Amniotic stem cell (primary cell): Measurements from ENCODE around the gene HOXB1.

Experiments used
- DNase-seq: peaks from one replicate; lab custom pipeline; 2025; lab: John Stamatoyannopoulos, UW

HOXB1 gene

GRCh38 chr17:48530887-48531272 is at the start of gene HOXB1:
HOXB1 (minus strand) TSS chr17:48531011; CDS start chr17:48530904, 107 bp downstream.
- DNase-seq: no peak

- no peak for DNase-seq
Measured at GRCh38 chr17:48579760-48580554, 49.1 kb upstream of the HOXB1 start.

DNA sequence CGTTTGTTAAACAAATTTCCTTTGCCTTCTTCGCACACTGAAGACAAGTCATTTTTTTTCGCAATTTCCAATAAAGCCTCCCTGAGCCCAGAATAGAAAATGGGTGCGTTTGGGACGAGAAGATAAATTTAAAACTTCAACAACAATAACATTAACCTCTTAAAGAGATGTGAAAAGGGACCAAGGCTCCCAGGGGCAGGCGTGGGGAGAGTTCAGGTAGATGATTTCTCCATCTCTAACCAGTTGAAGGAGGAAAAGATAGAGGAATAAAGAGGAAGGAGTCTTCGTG is 48.6 kb upstream of the HOXB1 start:
- DNase-seq: no peak

- no peak for DNase-seq
Measured at GRCh38 chr17:48578616-48579470, 48.0 kb upstream of the HOXB1 start.

DNA sequence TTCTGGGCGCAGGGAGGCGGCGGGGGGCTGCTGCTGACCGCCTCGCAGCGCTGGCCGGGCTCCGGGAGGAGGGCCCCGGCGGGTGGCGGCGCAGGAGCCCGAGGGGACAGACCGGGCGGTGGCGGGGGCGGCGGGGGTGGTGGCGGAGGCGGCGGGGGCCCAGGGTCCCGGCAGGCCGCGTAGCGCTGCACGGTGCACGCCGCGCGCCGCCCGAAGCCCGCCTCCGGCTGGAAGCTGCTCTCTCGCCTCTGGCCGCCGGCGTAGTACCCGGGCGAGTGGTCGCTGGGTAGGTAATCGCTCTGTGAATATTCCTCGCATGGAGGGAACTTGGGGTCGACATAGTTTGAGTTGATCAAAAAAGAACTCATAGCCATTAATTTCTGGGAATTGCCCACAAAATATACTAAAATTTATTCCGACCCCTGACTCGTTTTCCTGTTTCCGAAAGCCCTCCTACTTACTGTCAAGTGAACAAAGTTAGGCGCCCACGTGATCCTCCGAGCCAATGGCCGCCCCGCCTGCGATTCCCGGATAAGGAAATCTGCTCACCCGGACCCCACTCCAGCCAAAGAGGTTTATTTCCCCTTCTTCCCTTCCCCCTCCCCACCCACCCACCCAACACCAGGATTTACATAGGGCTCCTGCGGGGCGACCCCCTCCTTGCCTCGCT is 47.3 kb upstream of the HOXB1 start, which contains the start of gene HOXB4:
HOXB4 (minus strand) TSS at position 405 of the 670 bp plus-strand sequence; CDS start at position 374, 31 bp downstream.
- no peak for DNase-seq

- DNase-seq: no peak
Measured at GRCh38 chr17:48577330-48577945, 46.6 kb upstream of the HOXB1 start.

GRCh38 chr17:48576479-48577309 is 45.9 kb upstream of the HOXB1 start:
- DNase-seq: no peak

GRCh38 chr17:48575673-48576478 is 45.1 kb upstream of the HOXB1 start:
- no peak for DNase-seq

GRCh38 chr17:48575066-48575582 is 44.3 kb upstream of the HOXB1 start:
- no peak for DNase-seq

GRCh38 chr17:48574505-48575065 is 43.8 kb upstream of the HOXB1 start:
- DNase-seq: no peak

- no peak for DNase-seq
Measured at GRCh38 chr17:48571826-48572417, 41.1 kb upstream of the HOXB1 start.

- no peak for DNase-seq
Measured at GRCh38 chr17:48571024-48571818, 40.4 kb upstream of the HOXB1 start.

- DNase-seq: no peak
Measured at GRCh38 chr17:48570325-48571023, 39.7 kb upstream of the HOXB1 start.

- DNase-seq: no peak
Measured at GRCh38 chr17:48569674-48570324, 39.0 kb upstream of the HOXB1 start.

GRCh38 chr17:48569240-48569582 is 38.4 kb upstream of the HOXB1 start:
- no peak for DNase-seq

GRCh38 chr17:48568499-48569239 is 37.9 kb upstream of the HOXB1 start:
- DNase-seq: no peak
